Gastroesophageal sphincter (tissue), 4 donors: ENCODE measurements around the gene MEGF11. TPM values are rescaled to one million over a fixed set of nuclear protein-coding genes. Genes with fewer than 3 reads are reported as not detected.

Experiments used
- ATAC-seq: fragments of 150-250 bp; one replicate; pipeline ENCODE4 v1.9.1; 2016; ENCODE audit warnings: mild to moderate bottlenecking, moderate library complexity
- H3K27ac ChIP-seq, 4 donors: fragments of 200-600 bp; sonication (generic) in 3 of 4; 1 replicate in 3 of 4; 2 replicates in 1 of 4; pipeline ENCODE4 v1.5.1; 2016 to 2019
- H3K27me3 ChIP-seq: fragments of 200-600 bp; sonication (generic); one replicate; pipeline ENCODE4 v1.5.1; 2019
- H3K36me3 ChIP-seq, 2 donors: fragments of 200-600 bp; sonication (generic); one replicate each; pipeline ENCODE4 v1.5.1; 2019; ENCODE audit warnings: control low read depth in 1 of 2
- H3K4me1 ChIP-seq, 3 donors: fragments of 200-600 bp; sonication (generic); 1 replicate in 2 of 3; 2 replicates in 1 of 3; pipeline ENCODE4 v1.5.1; 2016 to 2019; ENCODE audit warnings: control low read depth in 2 of 3
- H3K4me3 ChIP-seq, 2 donors: fragments of 200-600 bp; sonication (generic); one replicate each; pipeline ENCODE4 v1.5.1; 2019; ENCODE audit warnings: mild to moderate bottlenecking in 1 of 2, moderate library complexity in 1 of 2
- H3K9me3 ChIP-seq, 3 donors: fragments of 200-600 bp; sonication (generic); one replicate each; pipeline ENCODE4 v1.5.1; 2017 to 2019; ENCODE audit warnings: control low read depth in 2 of 3
- CTCF ChIP-seq, 4 experiments: fragments of 200-600 bp in 2 of 4; fragments of 450-650 bp in 2 of 4; sonication (generic) in 1 of 4; IDR thresholded peaks; one replicate each; pipeline ENCODE4 v1.5.1; 2017 to 2019; ENCODE audit warnings: antibody characterized with exemption in 4 of 4, mild to moderate bottlenecking in 2 of 4, moderate library complexity in 2 of 4
- EP300 ChIP-seq: sonication (generic); formaldehyde crosslinking; IDR thresholded peaks from one replicate; pipeline ENCODE4 v1.6.1; 2017; ENCODE audit warnings: antibody characterized with exemption, mild to moderate bottlenecking
- POLR2A ChIP-seq, 2 donors: fragments of 450-650 bp; IDR thresholded peaks; one replicate each; pipeline ENCODE4 v1.6.1; 2017; ENCODE audit warnings: antibody characterized with exemption in 2 of 2, mild to moderate bottlenecking in 2 of 2, moderate library complexity in 1 of 2
- POLR2AphosphoS5 ChIP-seq: sonication (generic); formaldehyde crosslinking; IDR thresholded peaks from one replicate; pipeline ENCODE4 v1.6.1; 2017; ENCODE audit warnings: antibody characterized with exemption
- WGBS, 2 donors: methylation state at CpG; one replicate each; pipeline ENCODE4 v1.1.5; 2018; ENCODE audit warnings: low coverage in 1 of 2; 5-methylcytosine and 5-hydroxymethylcytosine counted together
- total RNA-seq, 4 donors: library from RNA; depleted of rRNA; stranded (reverse); fragments of >200 nt; gene quantifications; one replicate each; pipeline ENCODE4 v1.1.0, GENCODE V29; 2016

The MEGF11 gene
- total RNA-seq, 4 donors from 2014 or later: 0.08 TPM; not detected in 3

- H3K4me1 ChIP-seq: no peaks in the 10 kb centered on the region
- H3K36me3 ChIP-seq: no peaks in the 10 kb centered on the region
- no peak for TF ChIP-seq POLR2AphosphoS5
- no peak for TF ChIP-seq POLR2A (IDR thresholded peaks at IDR 0.05)
- no peak for TF ChIP-seq CTCF (IDR thresholded peaks at IDR 0.05)
- TF ChIP-seq EP300: no peak
- ATAC-seq: no peak
- WGBS, 2 donors: 66 to 71% methylated on average over 7 of the region's 13 CpGs
- H3K27me3 ChIP-seq: peaks cover 44% of the 10 kb centered on the region
- H3K4me3 ChIP-seq: no peak overlapping the region
- no peaks in the 10 kb centered on the region for H3K9me3 ChIP-seq
- no peak overlapping the region for H3K27ac ChIP-seq
Observed at GRCh38 chr15:66171841-66172240, 81.7 kb downstream of the MEGF11 start.

GRCh38 chr15:66170716-66171115 is 82.8 kb downstream of the MEGF11 start:
- no peaks in the 10 kb centered on the region for H3K4me1 ChIP-seq
- no CpG with 5 or more reads among the region's 5 CpGs for WGBS, 2 donors
- ATAC-seq: no peak

GRCh38 chr15:66170042-66170441 is 83.5 kb downstream of the MEGF11 start:
- TF ChIP-seq EP300 (no peak), CTCF (IDR thresholded peaks at IDR 0.05) (no peak), POLR2A (IDR thresholded peaks at IDR 0.05) (no peak), POLR2AphosphoS5 (no peak)
- 71 to 92% methylated on average over 3 of the region's 4 CpGs for WGBS, 2 donors
- Histone ChIP-seq H3K36me3 (no peaks in the 10 kb centered on the region), H3K4me1 (no peaks in the 10 kb centered on the region), H3K4me3 (no peak overlapping the region), H3K27ac (no peak overlapping the region), H3K9me3 (no peaks in the 10 kb centered on the region), H3K27me3 (peaks cover 29% of the 10 kb centered on the region)
- no peak for ATAC-seq

More at GRCh38 chr15:66170716-66171115, 82.8 kb downstream of the MEGF11 start:
- peaks cover 33% of the 10 kb centered on the region for H3K27me3 ChIP-seq
- H3K27ac ChIP-seq: no peak overlapping the region
- TF ChIP-seq EP300 (no peak), CTCF (IDR thresholded peaks at IDR 0.05) (no peak), POLR2A (IDR thresholded peaks at IDR 0.05) (no peak), POLR2AphosphoS5 (no peak)
- H3K36me3 ChIP-seq: no peaks in the 10 kb centered on the region
- no peak overlapping the region for H3K4me3 ChIP-seq
- no peaks in the 10 kb centered on the region for H3K9me3 ChIP-seq

- no peak overlapping the region for H3K27ac ChIP-seq
Observed at GRCh38 chr15:66169625-66170024, 83.9 kb downstream of the MEGF11 start.

More at GRCh38 chr15:66169625-66170024, 83.9 kb downstream of the MEGF11 start:
- Histone ChIP-seq H3K27me3 (peaks cover 28% of the 10 kb centered on the region), H3K36me3 (no peaks in the 10 kb centered on the region), H3K4me3 (no peak overlapping the region), H3K9me3 (no peaks in the 10 kb centered on the region), H3K4me1 (no peaks in the 10 kb centered on the region)
- ATAC-seq: no peak
- 34 to 66% methylated on average over 3 to 6 of the region's 13 CpGs for WGBS, 2 donors
- TF ChIP-seq CTCF (IDR thresholded peaks at IDR 0.05) (no peak), POLR2AphosphoS5 (no peak)
